Neutrophil (primary cell): ENCODE measurements around the gene RAPGEF5.

ENCODE experiments used
- H3K27ac ChIP-seq: fragments of 200-600 bp; sonication (generic); 2 replicates; pipeline ENCODE4 v1.5.1; 2016; ENCODE audit warnings: mild to moderate bottlenecking, moderate library complexity
- H3K27me3 ChIP-seq: fragments of 200-600 bp; sonication (generic); 2 replicates; pipeline ENCODE4 v1.6.0; 2016; ENCODE audit warnings: mild to moderate bottlenecking
- H3K36me3 ChIP-seq: fragments of 200-600 bp; sonication (generic); 2 replicates; pipeline ENCODE4 v1.5.1; 2017
- H3K4me1 ChIP-seq, 2 experiments: fragments of 200-600 bp in 1 of 2; sonication (generic) in 1 of 2; 1 replicate in 1 of 2; 2 replicates in 1 of 2; pipeline versions ENCODE4 v1.5.1 to v1.6.1; 2013 to 2016; ENCODE audit warnings: low read depth in 1 of 2, low read length in 1 of 2, mild to moderate bottlenecking in 1 of 2, moderate library complexity in 1 of 2; ENCODE audit not compliant: control insufficient read depth in 1 of 2, insufficient read depth in 1 of 2
- H3K4me3 ChIP-seq, 2 experiments: fragments of 200-600 bp in 1 of 2; sonication (generic) in 1 of 2; 1 replicate in 1 of 2; 2 replicates in 1 of 2; pipeline ENCODE4 v1.5.1; 2013 to 2016; ENCODE audit warnings: low read depth in 1 of 2, low read length in 1 of 2, mild to moderate bottlenecking in 1 of 2, moderate library complexity in 1 of 2
- H3K9me3 ChIP-seq: fragments of 200-600 bp; sonication (generic); 2 replicates; pipeline ENCODE4 v1.5.1; 2016
- CTCF ChIP-seq: fragments of 200-600 bp; sonication (generic); IDR thresholded peaks from 2 replicates; pipeline ENCODE4 v1.5.1; 2016; ENCODE audit warnings: antibody characterized with exemption

The RAPGEF5 gene

GRCh38 chr7:22115689-22116088 is 241.3 kb downstream of the RAPGEF5 start:
- H3K36me3 ChIP-seq: no peaks in the 10 kb centered on the region
- no peaks in the 10 kb centered on the region for H3K27me3 ChIP-seq
- H3K4me1 ChIP-seq: no peaks in the 10 kb centered on the region
- H3K27ac ChIP-seq: no peak overlapping the region
- no peaks in the 10 kb centered on the region for H3K9me3 ChIP-seq
- no peak for TF ChIP-seq CTCF
- H3K4me3 ChIP-seq: no peak overlapping the region

GRCh38 chr7:22114440-22114981 is 242.4 kb downstream of the RAPGEF5 start:
- no peak for TF ChIP-seq CTCF
- H3K27me3 ChIP-seq: no peaks in the 10 kb centered on the region
- no peak overlapping the region for H3K4me3 ChIP-seq

GRCh38 chr7:22113041-22113440 is 243.9 kb downstream of the RAPGEF5 start:
- no peaks in the 10 kb centered on the region for H3K9me3 ChIP-seq
- no peak overlapping the region for H3K4me3 ChIP-seq
- H3K27me3 ChIP-seq: no peaks in the 10 kb centered on the region
- no peak overlapping the region for H3K27ac ChIP-seq
- no peaks in the 10 kb centered on the region for H3K36me3 ChIP-seq
- no peak for TF ChIP-seq CTCF
- H3K4me1 ChIP-seq: no peaks in the 10 kb centered on the region

More at GRCh38 chr7:22114440-22114981, 242.4 kb downstream of the RAPGEF5 start:
- Histone ChIP-seq H3K4me1 (no peaks in the 10 kb centered on the region), H3K9me3 (no peaks in the 10 kb centered on the region), H3K36me3 (no peaks in the 10 kb centered on the region), H3K27ac (no peak overlapping the region)

- no peak overlapping the region for H3K27ac ChIP-seq
- H3K9me3 ChIP-seq: no peaks in the 10 kb centered on the region
- no peaks in the 10 kb centered on the region for H3K27me3 ChIP-seq
- no peak for TF ChIP-seq CTCF
- no peak overlapping the region for H3K4me3 ChIP-seq
- no peaks in the 10 kb centered on the region for H3K4me1 ChIP-seq
- H3K36me3 ChIP-seq: no peaks in the 10 kb centered on the region
Measured at GRCh38 chr7:22111661-22112060, 245.3 kb downstream of the RAPGEF5 start.

GRCh38 chr7:22110881-22111280 is 246.1 kb downstream of the RAPGEF5 start:
- Histone ChIP-seq H3K9me3 (no peaks in the 10 kb centered on the region), H3K4me3 (no peak overlapping the region), H3K36me3 (no peaks in the 10 kb centered on the region), H3K27me3 (no peaks in the 10 kb centered on the region), H3K4me1 (no peaks in the 10 kb centered on the region), H3K27ac (no peak overlapping the region)
- TF ChIP-seq CTCF: no peak
